Activated naive CD8-positive, alpha-beta T cell (primary cell): ENCODE measurements around the gene DTNB.

Experiments
- H3K27ac Mint-ChIP-seq: one replicate; pipeline ENCODE4 v1.8.0; 2021; ENCODE audit warnings: mixed read lengths
- H3K27me3 Mint-ChIP-seq: one replicate; pipeline ENCODE4 v1.8.0; 2021; ENCODE audit warnings: mixed read lengths
- H3K36me3 Mint-ChIP-seq: one replicate; pipeline ENCODE4 v1.8.0; 2021; ENCODE audit warnings: mixed read lengths
- H3K4me1 Mint-ChIP-seq: one replicate; pipeline ENCODE4 v1.8.0; 2021; ENCODE audit warnings: low read depth, mixed read lengths
- H3K4me3 Mint-ChIP-seq: one replicate; pipeline ENCODE4 v1.8.0; 2021; ENCODE audit warnings: mild to moderate bottlenecking, mixed read lengths
- H3K9me3 Mint-ChIP-seq: one replicate; pipeline ENCODE4 v1.8.0; 2021; ENCODE audit warnings: low read depth, mixed read lengths

Gene DTNB

DNA sequence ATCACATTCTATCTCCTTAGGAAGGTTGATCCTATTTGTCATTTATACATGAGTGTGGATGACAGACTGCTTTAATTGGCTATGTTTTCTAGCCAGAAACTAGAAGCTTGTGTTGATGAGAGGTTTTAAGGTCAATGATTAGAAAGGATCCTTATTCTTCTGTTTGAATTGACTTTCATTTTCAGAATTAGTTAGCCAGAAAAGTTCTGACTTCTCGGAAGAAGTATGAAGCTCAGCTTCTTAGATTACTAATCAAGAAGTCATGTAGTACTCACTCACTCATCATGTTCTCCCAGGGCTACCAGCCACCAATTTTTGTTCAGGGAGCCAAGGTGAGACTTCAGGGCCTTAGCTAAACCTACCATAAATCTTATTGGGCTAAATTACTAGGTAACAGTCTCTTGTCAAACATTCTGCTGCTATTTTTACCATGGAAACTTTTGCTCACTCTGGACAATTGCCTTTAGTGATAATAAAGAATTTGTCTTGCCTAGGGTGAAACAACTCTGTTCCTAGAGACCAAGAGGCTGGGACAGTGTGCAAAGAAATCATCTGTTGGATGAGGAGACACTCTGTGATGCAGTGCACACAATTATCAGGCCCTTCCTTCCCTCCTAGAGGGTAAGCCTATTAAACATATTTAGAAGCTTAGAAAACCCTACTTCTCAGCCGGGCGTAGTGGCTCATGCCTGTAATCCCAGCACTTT lies 220.0 kb downstream of the DTNB start:
- H3K4me3 Mint-ChIP-seq: no peak overlapping the region
- H3K27me3 Mint-ChIP-seq: no peaks in the 10 kb centered on the region
- H3K27ac Mint-ChIP-seq: peak overlapping the region; percentile 84
- peaks cover 15% of the 10 kb centered on the region for H3K4me1 Mint-ChIP-seq
- H3K9me3 Mint-ChIP-seq: no peaks in the 10 kb centered on the region
- H3K36me3 Mint-ChIP-seq: peaks cover 17% of the 10 kb centered on the region

DNA sequence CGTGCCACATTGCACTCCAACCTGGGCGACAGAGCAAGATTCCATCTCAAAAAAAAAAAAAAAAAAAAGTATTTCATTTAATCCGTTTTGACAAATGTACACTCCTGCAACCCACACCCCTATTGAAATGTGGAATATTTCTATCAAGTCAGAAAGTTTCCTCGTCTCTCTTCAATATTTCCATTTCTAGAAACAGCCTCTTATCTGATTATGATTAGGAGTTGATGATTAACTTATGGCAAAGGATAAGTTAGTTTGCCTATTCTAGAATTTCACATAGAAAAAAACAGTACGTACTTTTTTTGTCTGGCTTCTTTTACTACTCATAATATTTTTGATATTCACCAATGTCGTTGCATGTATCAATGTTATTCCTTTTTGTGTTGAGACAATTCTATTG lies 224.6 kb downstream of the DTNB start:
- Mint-ChIP-seq H3K36me3 (peaks cover 27% of the 10 kb centered on the region), H3K27me3 (no peaks in the 10 kb centered on the region), H3K4me1 (peaks cover 10% of the 10 kb centered on the region), H3K27ac (no peak overlapping the region), H3K4me3 (no peak overlapping the region), H3K9me3 (no peaks in the 10 kb centered on the region)

DNA sequence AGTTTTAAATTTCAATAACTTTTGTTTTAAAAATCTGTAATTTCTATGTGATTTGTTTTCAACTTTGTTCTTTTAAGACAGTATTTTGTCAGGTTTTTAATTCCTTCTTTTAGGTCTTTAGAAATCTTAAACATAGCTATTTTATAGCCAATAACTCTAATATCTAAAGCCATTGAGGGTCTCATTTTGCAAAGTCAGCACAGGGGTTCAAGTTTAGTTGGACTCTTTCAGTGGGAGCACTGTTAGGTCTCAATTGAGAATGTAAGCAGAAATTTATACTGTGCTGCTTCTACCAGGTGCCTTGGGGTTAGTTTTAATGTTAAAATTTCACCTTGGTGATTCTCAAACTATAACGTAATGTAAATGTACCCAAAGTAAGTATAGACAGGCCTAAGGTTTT lies 226.4 kb downstream of the DTNB start:
- Mint-ChIP-seq H3K27ac (no peak overlapping the region), H3K4me3 (no peak overlapping the region), H3K36me3 (peaks cover 27% of the 10 kb centered on the region), H3K9me3 (no peaks in the 10 kb centered on the region), H3K4me1 (no peaks in the 10 kb centered on the region), H3K27me3 (no peaks in the 10 kb centered on the region)

DNA sequence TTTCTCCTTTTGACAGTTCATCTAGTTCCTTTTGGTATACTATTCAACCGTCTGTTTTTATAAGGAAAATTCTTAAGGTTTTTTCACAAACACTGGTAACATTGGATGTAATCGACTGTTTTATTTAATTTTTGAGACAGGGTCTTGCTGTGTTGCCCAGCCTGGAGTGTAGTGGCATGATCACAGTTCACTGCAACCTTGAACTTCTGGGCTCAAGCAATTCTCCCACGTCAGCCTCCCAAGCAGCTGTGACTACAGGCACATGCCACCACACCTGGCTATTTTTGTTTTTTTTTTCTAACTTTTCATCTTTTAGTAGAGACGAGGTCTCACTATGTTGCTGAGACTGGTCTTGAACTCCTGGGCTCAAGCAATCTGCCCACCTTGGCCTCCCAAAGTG lies 227.3 kb downstream of the DTNB start:
- Mint-ChIP-seq H3K27me3 (no peaks in the 10 kb centered on the region), H3K36me3 (peaks cover 22% of the 10 kb centered on the region), H3K4me3 (no peak overlapping the region), H3K4me1 (no peaks in the 10 kb centered on the region), H3K9me3 (no peaks in the 10 kb centered on the region), H3K27ac (no peak overlapping the region)

DNA sequence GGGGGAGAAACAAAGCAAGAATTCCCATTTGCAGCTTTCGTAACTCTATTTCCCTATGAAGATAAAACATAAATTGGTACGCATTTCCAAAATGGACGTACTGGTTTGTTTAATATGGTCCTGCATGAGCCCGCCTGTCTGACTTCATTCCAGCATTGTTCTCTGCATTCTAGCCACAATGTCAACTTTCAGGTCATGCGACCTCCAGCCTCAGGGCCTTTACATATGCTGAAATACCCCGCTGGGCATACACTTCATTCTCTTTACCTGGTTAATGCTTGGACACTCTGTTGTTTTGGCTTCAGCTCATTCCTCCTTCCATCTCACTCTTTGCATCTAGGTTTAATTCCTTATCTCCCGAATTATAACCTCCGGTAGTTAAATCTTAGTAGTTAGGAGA lies 227.9 kb downstream of the DTNB start:
- Mint-ChIP-seq H3K4me1 (no peaks in the 10 kb centered on the region), H3K27me3 (no peaks in the 10 kb centered on the region), H3K36me3 (peaks cover 23% of the 10 kb centered on the region), H3K4me3 (no peak overlapping the region), H3K27ac (no peak overlapping the region), H3K9me3 (no peaks in the 10 kb centered on the region)

DNA sequence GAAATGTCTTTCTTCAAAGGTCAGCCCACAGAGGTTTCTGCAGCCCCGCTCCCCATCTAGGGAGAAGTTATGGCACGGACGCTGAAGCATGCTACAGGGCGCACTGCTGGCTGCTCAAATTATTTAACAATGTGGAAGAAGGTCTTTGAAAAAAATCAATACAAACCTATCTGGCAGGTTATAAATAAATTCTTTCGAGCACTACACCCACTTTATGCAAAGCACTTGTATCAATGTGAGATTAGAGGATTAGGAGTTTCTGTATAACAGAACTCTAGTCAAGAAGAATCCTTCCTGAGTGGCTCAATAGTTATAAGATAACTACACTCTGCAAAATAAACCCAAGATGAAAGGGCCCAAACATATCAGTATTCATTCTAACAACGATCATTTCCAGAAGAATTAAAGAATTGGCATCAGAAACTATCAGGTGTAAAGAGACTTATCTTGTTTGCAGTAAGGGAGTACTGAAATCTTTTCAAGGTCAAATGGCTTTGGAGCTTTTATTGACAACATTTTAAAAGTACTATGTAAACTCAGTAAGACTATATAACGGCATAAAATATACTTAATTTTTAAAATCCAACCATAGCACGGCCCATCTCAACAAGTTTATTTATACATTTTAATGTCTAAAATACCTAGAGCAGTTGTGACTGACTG lies 228.6 kb downstream of the DTNB start:
- Mint-ChIP-seq H3K9me3 (no peaks in the 10 kb centered on the region), H3K4me3 (no peak overlapping the region), H3K27ac (no peak overlapping the region), H3K27me3 (no peaks in the 10 kb centered on the region), H3K36me3 (peaks cover 21% of the 10 kb centered on the region), H3K4me1 (no peaks in the 10 kb centered on the region)

- no peaks in the 10 kb centered on the region for H3K27me3 Mint-ChIP-seq
- no peaks in the 10 kb centered on the region for H3K4me1 Mint-ChIP-seq
- peaks cover 16% of the 10 kb centered on the region for H3K36me3 Mint-ChIP-seq
- no peaks in the 10 kb centered on the region for H3K9me3 Mint-ChIP-seq
- H3K4me3 Mint-ChIP-seq: no peak overlapping the region
- H3K27ac Mint-ChIP-seq: no peak overlapping the region
Measured at GRCh38 chr2:25443766-25444165, 229.6 kb downstream of the DTNB start.

- no peak overlapping the region for H3K4me3 Mint-ChIP-seq
- no peak overlapping the region for H3K27ac Mint-ChIP-seq
- H3K36me3 Mint-ChIP-seq: peaks cover 14% of the 10 kb centered on the region
- no peaks in the 10 kb centered on the region for H3K9me3 Mint-ChIP-seq
- H3K4me1 Mint-ChIP-seq: no peaks in the 10 kb centered on the region
- no peaks in the 10 kb centered on the region for H3K27me3 Mint-ChIP-seq
Measured at GRCh38 chr2:25441353-25441752, 232.0 kb downstream of the DTNB start.

DNA sequence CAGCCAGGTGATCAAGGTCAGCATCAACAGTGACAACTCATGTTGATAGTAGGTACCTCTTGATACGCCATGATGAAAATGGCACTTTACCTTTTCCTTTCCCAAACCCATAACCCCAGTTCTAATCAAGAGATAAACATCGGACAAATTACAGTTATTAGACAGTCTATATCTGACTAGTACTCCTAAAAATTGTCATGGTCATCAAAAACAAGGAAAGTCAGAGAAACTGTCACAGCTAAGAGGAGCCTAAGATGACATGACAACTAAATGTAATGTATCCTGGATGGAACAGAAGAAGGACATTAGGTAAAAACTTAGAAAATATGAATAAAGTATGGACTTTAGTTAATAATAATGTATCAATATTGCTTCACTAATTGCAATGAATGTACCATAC lies 234.6 kb downstream of the DTNB start:
- Mint-ChIP-seq H3K36me3 (peaks cover 21% of the 10 kb centered on the region), H3K27me3 (no peaks in the 10 kb centered on the region)

DNA sequence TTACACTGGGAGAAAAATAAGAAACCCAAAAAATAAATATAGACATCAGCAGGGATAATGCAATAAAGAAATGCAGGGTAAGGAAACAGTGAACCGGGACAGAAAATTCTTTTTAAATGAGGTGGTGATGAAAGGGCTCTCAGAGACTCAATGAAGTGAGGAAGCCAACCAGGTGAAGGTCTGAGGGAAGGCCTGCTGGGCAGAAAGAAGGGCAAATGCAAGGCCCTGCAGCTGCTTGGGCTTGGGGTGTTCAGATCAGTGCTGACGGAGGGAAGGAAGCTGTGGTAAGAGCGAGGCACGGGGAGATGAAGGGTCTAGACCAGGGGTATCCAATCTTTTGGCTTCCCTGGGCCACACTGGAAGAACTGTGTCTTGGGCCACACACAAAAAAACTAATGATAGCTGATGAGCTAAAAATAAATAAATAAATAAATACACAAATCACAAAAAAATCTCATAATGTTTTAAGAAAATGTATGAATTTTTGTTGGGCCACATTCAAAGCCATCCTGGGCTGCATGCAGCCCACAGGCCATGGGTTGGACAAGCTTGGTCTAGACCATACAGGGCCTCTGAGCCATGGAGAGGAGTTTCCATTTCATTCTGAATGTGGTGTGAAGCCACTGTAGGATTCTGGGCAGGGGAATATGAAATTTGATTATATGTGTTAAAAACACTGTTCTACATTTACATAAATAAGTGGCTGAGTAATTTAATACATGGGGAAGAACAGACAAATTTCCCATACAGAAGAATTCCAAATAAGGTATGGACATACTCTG lies 235.3 kb downstream of the DTNB start:
- H3K27me3 Mint-ChIP-seq: no peaks in the 10 kb centered on the region
- no peak overlapping the region for H3K4me3 Mint-ChIP-seq
- peaks cover 22% of the 10 kb centered on the region for H3K36me3 Mint-ChIP-seq
- H3K9me3 Mint-ChIP-seq: no peaks in the 10 kb centered on the region
- H3K27ac Mint-ChIP-seq: no peak overlapping the region
- no peaks in the 10 kb centered on the region for H3K4me1 Mint-ChIP-seq

More for the DNA sequence above, 234.6 kb downstream of the DTNB start:
- H3K4me3 Mint-ChIP-seq: no peak overlapping the region
- H3K27ac Mint-ChIP-seq: no peak overlapping the region
- no peaks in the 10 kb centered on the region for H3K4me1 Mint-ChIP-seq
- no peaks in the 10 kb centered on the region for H3K9me3 Mint-ChIP-seq

DNA sequence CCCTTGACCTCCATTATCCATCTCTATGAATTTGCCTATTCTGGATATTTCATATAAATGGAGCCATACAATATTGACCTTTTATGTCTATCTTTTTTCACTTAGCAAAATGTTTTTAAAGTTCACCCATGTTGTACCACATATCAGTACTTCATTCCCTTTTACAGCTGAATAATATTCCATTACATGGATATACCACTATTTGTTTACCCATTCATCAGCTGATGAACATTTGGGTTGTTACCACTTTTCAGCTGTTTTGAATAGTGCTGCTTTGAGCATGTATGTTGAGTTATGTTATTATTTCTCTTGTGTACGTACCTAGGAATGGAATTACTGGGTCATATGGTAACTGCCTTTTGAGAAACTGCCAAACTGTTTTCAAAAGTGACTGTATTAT lies 238.0 kb downstream of the DTNB start:
- no peaks in the 10 kb centered on the region for H3K4me1 Mint-ChIP-seq

DNA sequence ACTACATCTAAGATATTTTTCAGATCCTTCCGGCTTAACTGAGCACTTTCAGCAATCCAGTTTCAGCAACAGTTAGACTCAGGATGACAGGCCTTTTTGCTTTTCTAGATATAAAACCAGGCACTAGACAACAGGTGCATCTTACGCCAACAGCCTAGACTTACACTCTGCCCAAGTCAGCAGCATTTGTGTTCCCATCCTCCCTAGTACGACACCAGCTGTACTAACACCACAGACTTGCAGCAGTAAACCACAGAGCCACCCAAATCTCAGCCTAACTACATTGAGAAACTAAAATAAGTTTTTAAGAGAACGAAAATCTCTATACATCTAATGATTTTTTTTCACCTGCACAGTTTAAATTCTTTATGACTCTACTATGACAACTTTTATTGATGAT lies 241.8 kb downstream of the DTNB start:
- no peaks in the 10 kb centered on the region for H3K9me3 Mint-ChIP-seq
- H3K27ac Mint-ChIP-seq: no peak overlapping the region
- H3K4me3 Mint-ChIP-seq: no peak overlapping the region
- peaks cover 24% of the 10 kb centered on the region for H3K36me3 Mint-ChIP-seq
- H3K27me3 Mint-ChIP-seq: no peaks in the 10 kb centered on the region
- H3K4me1 Mint-ChIP-seq: no peaks in the 10 kb centered on the region

More for the DNA sequence above, 238.0 kb downstream of the DTNB start:
- Mint-ChIP-seq H3K27ac (no peak overlapping the region), H3K9me3 (no peaks in the 10 kb centered on the region), H3K27me3 (no peaks in the 10 kb centered on the region), H3K4me3 (no peak overlapping the region), H3K36me3 (peaks cover 19% of the 10 kb centered on the region)

DNA sequence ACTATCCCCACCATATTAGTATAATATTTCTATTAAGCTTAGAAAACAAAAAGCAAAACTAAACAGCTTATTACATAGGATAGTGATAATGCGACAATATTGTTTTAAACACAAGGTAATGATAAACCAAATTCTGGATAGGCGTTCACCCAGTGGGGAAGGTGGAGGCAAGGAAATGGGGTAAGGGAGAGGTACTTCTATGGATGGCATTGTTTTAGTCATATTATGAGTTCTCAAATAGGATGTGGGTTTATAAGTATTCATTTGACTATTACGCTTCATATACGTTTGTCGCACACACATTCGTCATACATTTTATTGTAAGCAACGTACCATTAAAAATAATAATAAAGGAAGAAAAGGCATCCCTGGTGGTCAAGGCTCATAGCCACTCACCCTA lies 242.8 kb downstream of the DTNB start:
- Mint-ChIP-seq H3K36me3 (peaks cover 20% of the 10 kb centered on the region), H3K27ac (no peak overlapping the region), H3K4me1 (no peaks in the 10 kb centered on the region), H3K27me3 (no peaks in the 10 kb centered on the region), H3K9me3 (no peaks in the 10 kb centered on the region), H3K4me3 (no peak overlapping the region)

GRCh38 chr2:25426326-25426725 lies 247.1 kb downstream of the DTNB start:
- H3K36me3 Mint-ChIP-seq: peaks cover 15% of the 10 kb centered on the region
- H3K9me3 Mint-ChIP-seq: no peaks in the 10 kb centered on the region
- no peaks in the 10 kb centered on the region for H3K4me1 Mint-ChIP-seq
- H3K27me3 Mint-ChIP-seq: no peaks in the 10 kb centered on the region
- no peak overlapping the region for H3K27ac Mint-ChIP-seq
- H3K4me3 Mint-ChIP-seq: no peak overlapping the region

DNA sequence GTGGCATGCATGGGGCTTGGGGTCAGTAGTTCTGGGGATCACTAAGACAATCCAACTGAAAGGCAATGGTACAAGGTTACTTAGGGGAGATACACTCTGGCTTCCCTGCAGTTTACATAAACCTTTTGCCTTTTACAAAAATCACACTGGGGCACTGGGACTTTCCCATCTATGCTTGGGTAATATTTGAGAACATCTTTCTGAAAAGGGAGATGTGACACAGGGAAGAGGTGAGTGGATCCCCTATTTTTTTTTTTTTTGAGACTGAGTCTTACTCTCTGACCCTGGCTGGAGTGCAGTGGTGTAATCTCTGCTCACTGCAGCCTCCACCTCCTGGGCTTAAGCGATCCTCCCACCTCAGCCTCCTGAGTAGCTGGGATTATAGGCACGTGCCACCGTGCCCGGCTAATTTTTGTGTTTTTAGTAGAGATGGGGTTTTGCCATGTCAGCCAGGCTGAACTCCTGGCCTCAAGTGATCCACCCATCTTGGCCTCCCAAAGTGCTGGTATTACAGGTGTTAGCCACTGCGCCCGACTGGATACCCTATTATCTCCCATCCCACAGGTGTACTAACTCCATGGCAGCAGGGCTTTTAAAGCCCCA lies 248.8 kb downstream of the DTNB start:
- H3K27me3 Mint-ChIP-seq: no peaks in the 10 kb centered on the region
- H3K27ac Mint-ChIP-seq: no peak overlapping the region
- H3K4me1 Mint-ChIP-seq: no peaks in the 10 kb centered on the region
- H3K4me3 Mint-ChIP-seq: no peak overlapping the region
- H3K36me3 Mint-ChIP-seq: peaks cover 13% of the 10 kb centered on the region
- H3K9me3 Mint-ChIP-seq: no peaks in the 10 kb centered on the region
